GM23248 (cell line): ENCODE results near the gene ANO2.

ENCODE experiments used
- EZH2 ChIP-seq: fragments of 200-600 bp; sonication (generic); IDR thresholded peaks from 2 replicates; pipeline ENCODE4 v1.6.1; 2018; ENCODE audit warnings: antibody characterized with exemption, mild to moderate bottlenecking; ENCODE audit not compliant: insufficient read depth, poor library complexity, severe bottlenecking
- EZH2phosphoT487 ChIP-seq: fragments of 200-600 bp; sonication (generic); IDR thresholded peaks from 2 replicates; pipeline ENCODE4 v1.6.1; 2018; ENCODE audit warnings: antibody characterized with exemption, moderate library complexity, mild to moderate bottlenecking, low read depth; ENCODE audit not compliant: insufficient read depth

- no peak for TF ChIP-seq EZH2
- TF ChIP-seq EZH2phosphoT487: no peak
Observed at GRCh38 chr12:5690240-5690639, 254.8 kb downstream of the ANO2 start.
